ENCODE data around the gene PKN2. TPM values are rescaled to one million over a fixed set of nuclear protein-coding genes. Genes with fewer than 3 reads are reported as not detected.

PKN2 gene
- total RNA-seq, 4 donors from 2014 or later = 31.4 to 80.4 (median 64.1) TPM

- H3K27me3 ChIP-seq = no peaks in the 10 kb centered on the region
- intact Hi-C loops (cut with DNase I; ENCODE audit: low total_unique reads) = no loop called here
- no peak for DNase-seq
- in situ Hi-C loops (cut with MboI; ENCODE audit: low pct_ligation_motif_present in 1 of 4, low pct_unique_long_range_greater_than_20kb in 1 of 4, low sequenced_read_pairs in 3 of 4) = no loop called here
- H3K4me1 ChIP-seq = no peaks in the 10 kb centered on the region
- TF ChIP-seq EP300 (IDR thresholded peaks at IDR 0.05; ENCODE audit: low read depth) = no peak
- TF ChIP-seq POLR2AphosphoS5 (IDR thresholded peaks at IDR 0.05) = no peak
- no peak for TF ChIP-seq CTCF (IDR thresholded peaks at IDR 0.05)
- no peak for TF ChIP-seq POLR2A (IDR thresholded peaks at IDR 0.05)
- H3K36me3 ChIP-seq = peaks cover 0 to 47% (median 10%) of the 10 kb centered on the region in 4 donors
- WGBS, 2 donors (ENCODE audit: low coverage in 1 of 2) = 79 to 89% methylated on average over 3 of the region's 3 CpGs
- no peak overlapping the region for H3K27ac ChIP-seq
- H3K4me3 ChIP-seq = no peak overlapping the region
- no peaks in the 10 kb centered on the region for H3K9me3 ChIP-seq
Measured at GRCh38 chr1:88787023-88787903, 103.2 kb downstream of the PKN2 start.

- TF ChIP-seq POLR2AphosphoS5 (IDR thresholded peaks at IDR 0.05) = no peak
- no peak for TF ChIP-seq POLR2A (IDR thresholded peaks at IDR 0.05)
- TF ChIP-seq CTCF (IDR thresholded peaks at IDR 0.05) = no peak
- TF ChIP-seq EP300 (IDR thresholded peaks at IDR 0.05; ENCODE audit: low read depth) = no peak
- no peaks in the 10 kb centered on the region for H3K4me1 ChIP-seq
- H3K9me3 ChIP-seq = no peaks in the 10 kb centered on the region
- WGBS, 2 donors (ENCODE audit: low coverage in 1 of 2) = 88 to 91% methylated on average over 1 to 4 of the region's 4 CpGs
- in situ Hi-C loops (cut with MboI; ENCODE audit: low pct_ligation_motif_present in 1 of 4, low pct_unique_long_range_greater_than_20kb in 1 of 4, low sequenced_read_pairs in 3 of 4) (no loop called here), intact Hi-C loops (cut with DNase I; ENCODE audit: low total_unique reads) (no loop called here)
- no peak overlapping the region for H3K27ac ChIP-seq
- peaks cover 0 to 32% (median 8%) of the 10 kb centered on the region in 4 donors for H3K36me3 ChIP-seq
- no peak overlapping the region for H3K4me3 ChIP-seq
- DNase-seq = no peak
- H3K27me3 ChIP-seq = no peaks in the 10 kb centered on the region
Measured at GRCh38 chr1:88791192-88791591, 107.1 kb downstream of the PKN2 start.

GRCh38 chr1:88799491-88799890, 115.4 kb downstream of the PKN2 start:
- Histone ChIP-seq H3K9me3 (no peaks in the 10 kb centered on the region), H3K27me3 (no peaks in the 10 kb centered on the region), H3K36me3 (peaks cover 0 to 35% (median 7%) of the 10 kb centered on the region in 4 donors), H3K27ac (no peak overlapping the region), H3K4me1 (no peaks in the 10 kb centered on the region), H3K4me3 (no peak overlapping the region)
- WGBS, 2 donors (ENCODE audit: low coverage in 1 of 2) = 87 to 95% methylated on average over 2 of the region's 2 CpGs
- intact Hi-C loops (cut with DNase I; ENCODE audit: low total_unique reads) = no loop called here
- DNase-seq = no peak
- in situ Hi-C loops (cut with MboI; ENCODE audit: low pct_ligation_motif_present in 1 of 4, low pct_unique_long_range_greater_than_20kb in 1 of 4, low sequenced_read_pairs in 3 of 4) = no loop called here
- TF ChIP-seq POLR2A (IDR thresholded peaks at IDR 0.05) (no peak), POLR2AphosphoS5 (IDR thresholded peaks at IDR 0.05) (no peak), EP300 (IDR thresholded peaks at IDR 0.05; ENCODE audit: low read depth) (no peak), CTCF (IDR thresholded peaks at IDR 0.05) (no peak)

GRCh38 chr1:88800382-88801051, 116.4 kb downstream of the PKN2 start:
- H3K9me3 ChIP-seq = no peaks in the 10 kb centered on the region
- no peaks in the 10 kb centered on the region for H3K27me3 ChIP-seq
- TF ChIP-seq CTCF (IDR thresholded peaks at IDR 0.05) (peak; percentile 24 to 62 (median 58)), POLR2AphosphoS5 (IDR thresholded peaks at IDR 0.05) (no peak), EP300 (IDR thresholded peaks at IDR 0.05; ENCODE audit: low read depth) (no peak), POLR2A (IDR thresholded peaks at IDR 0.05) (no peak)
- H3K4me1 ChIP-seq = no peaks in the 10 kb centered on the region
- no peak overlapping the region for H3K4me3 ChIP-seq
- WGBS, 2 donors (ENCODE audit: low coverage in 1 of 2) = 83 to 86% methylated on average over 5 of the region's 5 CpGs
- in situ Hi-C loops (cut with MboI; ENCODE audit: low pct_ligation_motif_present in 1 of 4, low pct_unique_long_range_greater_than_20kb in 1 of 4, low sequenced_read_pairs in 3 of 4) (no loop called here), intact Hi-C loops (cut with DNase I; ENCODE audit: low total_unique reads) (no loop called here)
- no peak for DNase-seq
- H3K36me3 ChIP-seq = peaks cover 0 to 39% (median 12%) of the 10 kb centered on the region in 4 donors
- H3K27ac ChIP-seq = no peak overlapping the region

All from transverse colon (tissue), 4 donors.